Endothelial cell of umbilical vein (primary cell): Measurements from ENCODE around the gene CALML5.

Source experiments
- GATA2 ChIP-seq: IDR thresholded peaks from 2 replicates; pipeline ENCODE4 v1.7.0; 2011; ENCODE audit warnings: low read depth, mild to moderate bottlenecking, moderate library complexity, mixed read lengths, low read length; ENCODE audit not compliant: insufficient read length, insufficient read depth
- POLR2A ChIP-seq: IDR thresholded peaks from 2 replicates; pipeline ENCODE4 v1.6.1; 2012; ENCODE audit warnings: low read depth, mild to moderate bottlenecking, control low read depth, low read length
- POLR2AphosphoS5 ChIP-seq: IDR thresholded peaks from 2 replicates; pipeline ENCODE4 v1.6.1; 2012; ENCODE audit warnings: low read depth, mild to moderate bottlenecking, control low read depth, low read length, moderate library complexity; ENCODE audit not compliant: insufficient read depth
- TF ChIP-seq, protein P1 (sequence below), 2 donors: IDR thresholded peaks; 1 replicate in 1 of 2; 2 replicates in 1 of 2; pipeline ENCODE4 v1.5.1; 2011; ENCODE audit warnings: low read length in 2 of 2, mild to moderate bottlenecking in 2 of 2, moderate library complexity in 2 of 2, control low read depth in 1 of 2, inconsistent platforms in 1 of 2, low read depth in 1 of 2; ENCODE audit not compliant: insufficient read depth in 1 of 2; ENCODE audit errors: extremely low read depth in 1 of 2

DNA sequence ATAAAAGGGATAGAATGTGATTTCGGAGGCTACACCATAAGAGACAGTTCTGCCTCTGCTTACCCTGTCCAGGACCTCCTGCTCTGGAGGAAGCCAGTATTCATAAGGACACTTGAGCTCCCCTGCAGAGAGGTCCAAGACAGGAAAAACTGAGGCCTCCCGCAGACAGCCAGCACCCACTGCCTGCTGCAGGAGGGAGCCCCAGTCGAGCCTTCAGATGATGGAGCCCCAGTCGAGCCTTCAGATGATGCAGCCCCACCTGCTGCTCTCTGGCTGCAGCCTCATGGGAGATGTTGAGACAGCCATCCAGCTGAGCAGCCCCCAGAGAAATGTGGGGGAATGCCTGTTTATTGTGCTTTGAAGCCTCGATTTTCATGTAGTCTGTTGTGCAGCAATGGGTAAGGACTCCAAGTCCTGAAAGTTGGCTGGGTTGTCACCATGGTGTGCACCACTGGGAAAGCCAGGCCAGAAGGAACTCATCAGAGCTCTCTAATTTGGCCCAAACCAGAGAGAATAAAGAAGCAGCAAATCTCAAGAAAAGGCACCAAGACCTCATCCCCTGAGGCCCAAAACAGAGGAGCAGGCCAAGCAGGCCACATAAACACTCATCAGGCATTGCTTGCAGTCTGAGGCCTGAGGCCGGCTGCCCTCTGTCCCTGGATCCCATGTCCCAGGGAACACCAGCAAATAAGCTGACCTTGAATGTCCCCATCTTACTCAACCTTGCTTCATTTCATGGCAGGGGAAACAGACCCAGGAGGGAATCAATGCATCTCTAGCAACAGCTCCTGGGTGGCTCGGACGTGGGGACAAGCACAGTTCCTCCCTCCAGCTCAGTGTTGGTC is 30.9 kb downstream of the CALML5 start:
- TF ChIP-seq, protein P1, sequence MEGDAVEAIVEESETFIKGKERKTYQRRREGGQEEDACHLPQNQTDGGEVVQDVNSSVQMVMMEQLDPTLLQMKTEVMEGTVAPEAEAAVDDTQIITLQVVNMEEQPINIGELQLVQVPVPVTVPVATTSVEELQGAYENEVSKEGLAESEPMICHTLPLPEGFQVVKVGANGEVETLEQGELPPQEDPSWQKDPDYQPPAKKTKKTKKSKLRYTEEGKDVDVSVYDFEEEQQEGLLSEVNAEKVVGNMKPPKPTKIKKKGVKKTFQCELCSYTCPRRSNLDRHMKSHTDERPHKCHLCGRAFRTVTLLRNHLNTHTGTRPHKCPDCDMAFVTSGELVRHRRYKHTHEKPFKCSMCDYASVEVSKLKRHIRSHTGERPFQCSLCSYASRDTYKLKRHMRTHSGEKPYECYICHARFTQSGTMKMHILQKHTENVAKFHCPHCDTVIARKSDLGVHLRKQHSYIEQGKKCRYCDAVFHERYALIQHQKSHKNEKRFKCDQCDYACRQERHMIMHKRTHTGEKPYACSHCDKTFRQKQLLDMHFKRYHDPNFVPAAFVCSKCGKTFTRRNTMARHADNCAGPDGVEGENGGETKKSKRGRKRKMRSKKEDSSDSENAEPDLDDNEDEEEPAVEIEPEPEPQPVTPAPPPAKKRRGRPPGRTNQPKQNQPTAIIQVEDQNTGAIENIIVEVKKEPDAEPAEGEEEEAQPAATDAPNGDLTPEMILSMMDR (IDR thresholded peaks at IDR 0.05; ENCODE audit: extremely low read depth in 1 of 2, insufficient read depth in 1 of 2, low read depth in 1 of 2, low read length in 2 of 2) = no peak
- TF ChIP-seq POLR2AphosphoS5 (no peak), POLR2A (no peak), GATA2 (no peak)
